Activated CD4-positive, CD25-positive, alpha-beta regulatory T cell treated with anti-CD3 and anti-CD28 coated beads, Interleukin-2, amount 50 U/mL, for 24 hours (primary cell): ENCODE data around the gene RHOF.

Experiments
- ATAC-seq, 2 donors: fragments of 150-1000 bp; cut with Tn5 transposase; one replicate each; pipeline ENCODE4 v1.10.0; 2021; ENCODE audit warnings: mild to moderate bottlenecking in 1 of 2, moderate library complexity in 1 of 2

The RHOF gene

GRCh38 chr12:121740847-121741246, 52.6 kb downstream of the RHOF start:
- no peak for ATAC-seq

- no peak for ATAC-seq
These were observed 55.1 kb downstream of the RHOF start for GRCh38 chr12:121738340-121738858.

- no peak for ATAC-seq
These were observed 59.6 kb downstream of the RHOF start for GRCh38 chr12:121733849-121734248.

GRCh38 chr12:121731473-121731872, 62.0 kb downstream of the RHOF start:
- ATAC-seq: no peak

GRCh38 chr12:121729021-121729420, 64.5 kb downstream of the RHOF start:
- no peak for ATAC-seq
